Fibroblast of villous mesenchyme (primary cell): Measurements from ENCODE around the gene SSPN. TPM values are rescaled to one million over a fixed set of nuclear protein-coding genes. Genes with fewer than 3 reads are reported as not detected.

Source experiments
- DNase-seq: peaks from one replicate; pipeline ENCODE4 v3.0.0-alpha.2; 2010; ENCODE audit warnings: low read depth
- H3K4me3 ChIP-seq: 2 replicates; pipeline ENCODE4 v1.5.1; 2011; ENCODE audit warnings: low read depth, mild to moderate bottlenecking, low read length
- CTCF ChIP-seq: IDR thresholded peaks from 2 replicates; pipeline ENCODE4 v1.5.1; 2012; ENCODE audit warnings: low read depth, mild to moderate bottlenecking, low read length; ENCODE audit not compliant: insufficient read depth
- total RNA-seq: library from RNA; depleted of rRNA; stranded (reverse); fragments of >200 nt; gene quantifications from 2 replicates; pipeline ENCODE4 v1.2.3, GENCODE V29; 2012

Gene SSPN
- total RNA-seq, 1 donor: 22.0 TPM

DNA sequence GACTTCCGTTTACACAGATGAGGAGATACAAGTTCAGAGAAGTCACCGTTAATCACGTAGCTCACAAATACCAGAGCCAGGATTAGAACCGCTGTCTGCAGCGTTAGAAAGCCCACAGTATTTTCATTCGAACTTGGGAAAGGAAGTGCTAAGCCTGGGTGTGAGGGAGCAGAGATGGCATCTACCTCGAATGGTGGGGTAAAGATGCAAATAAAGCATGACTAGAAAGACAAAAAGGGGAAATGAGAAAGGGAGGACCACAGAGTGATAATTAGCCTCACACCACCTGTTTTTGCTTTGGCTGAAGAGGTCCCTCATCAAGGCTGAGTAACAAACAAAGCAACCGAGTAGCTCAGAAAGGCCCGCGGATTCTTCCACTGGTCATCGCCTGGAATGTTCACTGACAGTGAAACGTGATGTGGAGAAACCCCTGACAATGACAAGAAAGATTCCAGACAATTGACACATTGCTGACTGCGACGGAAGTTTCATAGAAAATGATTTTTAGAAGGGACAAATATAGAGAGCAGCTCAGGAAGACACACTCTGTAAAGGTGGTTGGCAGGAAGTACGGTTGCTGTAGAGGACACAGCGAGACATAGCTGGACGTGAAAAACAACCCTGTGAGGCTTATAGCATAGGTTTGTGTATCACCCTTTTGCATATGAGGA, 39.0 kb upstream of the SSPN start:
- no peak overlapping the region for H3K4me3 ChIP-seq
- no peak for DNase-seq
- no peak for TF ChIP-seq CTCF

GRCh38 chr12:26157001-26157400, 38.4 kb upstream of the SSPN start:
- no peak overlapping the region for H3K4me3 ChIP-seq
- DNase-seq: no peak
- no peak for TF ChIP-seq CTCF

GRCh38 chr12:26158078-26158764, 37.2 kb upstream of the SSPN start:
- TF ChIP-seq CTCF: no peak
- no peak for DNase-seq
- no peak overlapping the region for H3K4me3 ChIP-seq

GRCh38 chr12:26162174-26162573, 33.2 kb upstream of the SSPN start:
- no peak for TF ChIP-seq CTCF
- no peak for DNase-seq
- no peak overlapping the region for H3K4me3 ChIP-seq

GRCh38 chr12:26162905-26163304, 32.5 kb upstream of the SSPN start:
- DNase-seq: no peak
- H3K4me3 ChIP-seq: no peak overlapping the region
- no peak for TF ChIP-seq CTCF

- no peak overlapping the region for H3K4me3 ChIP-seq
- no peak for TF ChIP-seq CTCF
- no peak for DNase-seq
These were observed 31.3 kb upstream of the SSPN start for GRCh38 chr12:26164118-26164517.
